H1 (cell line): ENCODE results near the gene ITPK1. TPM values are rescaled to one million over a fixed set of nuclear protein-coding genes. Genes with fewer than 3 reads are reported as not detected.

Experiments used
- CTCF ChIA-PET: fragments of 300-600 bp; sonication (Branson Sonifier 250); formaldehyde crosslinking; loops from one replicate; lab custom pipeline; 2021; ENCODE audit not compliant: partially characterized antibody; lab: Charles Lee
- POLR2A ChIA-PET: fragments of 300-600 bp; sonication (Branson Sonifier 250); formaldehyde crosslinking; loops from one replicate; lab custom pipeline; 2021; ENCODE audit warnings: inconsistent platforms; ENCODE audit not compliant: partially characterized antibody; lab: Charles Lee
- DNase-seq, 2 experiments: peaks; one replicate each; pipeline versions ENCODE4 v3.0.0 to v3.0.0-alpha.2; 2010 to 2022; ENCODE audit warnings: low spot score in 2 of 2, low read depth in 1 of 2, mixed read lengths in 1 of 2
- FAIRE-seq: peaks from 2 replicates; lab custom pipeline; 2011; peaks lifted over from hg19 to GRCh38; lab: Jason Lieb, UNC
- H2AFZ ChIP-seq: 2 replicates; pipeline ENCODE4 v1.8.1; 2012; ENCODE audit warnings: low read length, inconsistent platforms
- H2AK5ac ChIP-seq: 2 replicates; pipeline ENCODE4 v1.6.1; 2013; ENCODE audit warnings: low read depth, low read length
- H2BK120ac ChIP-seq: replicated peaks from 2 replicates; pipeline ENCODE3; 2013; ENCODE audit warnings: low read depth, low read length, inconsistent platforms
- H2BK12ac ChIP-seq: 2 replicates; pipeline ENCODE4 v1.6.1; 2013; ENCODE audit warnings: low read depth, low read length
- H2BK15ac ChIP-seq: 2 replicates; pipeline ENCODE4 v1.6.1; 2013; ENCODE audit warnings: low read length
- H2BK20ac ChIP-seq: 2 replicates; pipeline ENCODE4 v1.6.1; 2013; ENCODE audit warnings: low read length
- H2BK5ac ChIP-seq: 2 replicates; pipeline ENCODE4 v1.6.1; 2013; ENCODE audit warnings: low read depth, low read length
- H3K14ac ChIP-seq: 2 replicates; pipeline ENCODE4 v1.6.1; 2013; ENCODE audit warnings: inconsistent platforms; ENCODE audit not compliant: insufficient read length
- H3K18ac ChIP-seq: 2 replicates; pipeline ENCODE4 v1.6.1; 2013; ENCODE audit warnings: low read length; ENCODE audit errors: extremely low read depth
- H3K23ac ChIP-seq: 2 replicates; pipeline ENCODE4 v1.6.1; 2013; ENCODE audit warnings: inconsistent platforms; ENCODE audit not compliant: insufficient read length
- H3K23me2 ChIP-seq: 2 replicates; pipeline ENCODE4 v1.6.1; 2013; ENCODE audit warnings: low read depth, low read length
- H3K27ac ChIP-seq: 2 replicates; pipeline ENCODE4 v1.6.1; 2011; ENCODE audit warnings: low read depth, low read length, inconsistent platforms
- H3K27me3 ChIP-seq, 4 experiments: replicated peaks in 1 of 4; 1 replicate in 1 of 4; 2 replicates in 3 of 4; pipeline versions ENCODE4 v1.6.1 to v1.8.1; 2011 to 2013; ENCODE audit warnings: low read length in 3 of 4, mild to moderate bottlenecking in 3 of 4, inconsistent platforms in 2 of 4, mixed read lengths in 2 of 4, moderate library complexity in 1 of 4; ENCODE audit not compliant: control insufficient read depth in 3 of 4, insufficient read depth in 3 of 4; ENCODE audit errors: extremely low read depth in 1 of 4
- H3K36me3 ChIP-seq, 4 experiments: 2 replicates each; pipeline versions ENCODE4 v1.6.1 to v1.8.1; 2011 to 2013; ENCODE audit warnings: mild to moderate bottlenecking in 4 of 4, low read length in 3 of 4, moderate library complexity in 2 of 4, control low read depth in 1 of 4, inconsistent platforms in 1 of 4; ENCODE audit not compliant: insufficient read depth in 4 of 4, control insufficient read depth in 2 of 4
- H3K4ac ChIP-seq: replicated peaks from 2 replicates; pipeline ENCODE3; 2013; ENCODE audit warnings: low read length, low read depth, mixed read lengths, inconsistent platforms; ENCODE audit not compliant: insufficient read length
- H3K4me1 ChIP-seq, 4 experiments: replicated peaks in 1 of 4; 1 replicate in 1 of 4; 2 replicates in 3 of 4; pipeline versions ENCODE4 v1.6.1 to v1.8.1; 2011 to 2013; ENCODE audit warnings: low read length in 3 of 4, inconsistent platforms in 2 of 4, mixed read lengths in 1 of 4; ENCODE audit not compliant: insufficient read depth in 4 of 4, control insufficient read depth in 3 of 4
- H3K4me2 ChIP-seq, 2 experiments: 2 replicates each; pipeline versions ENCODE4 v1.6.1 to v1.8.1; 2011 to 2013; ENCODE audit warnings: low read depth in 2 of 2, low read length in 2 of 2, control low read depth in 1 of 2, inconsistent platforms in 1 of 2, mild to moderate bottlenecking in 1 of 2; ENCODE audit not compliant: insufficient read depth in 1 of 2
- H3K4me3 ChIP-seq, 4 experiments: fragments of 200-600, 300-600 bp in 1 of 4; sonication (generic), shearing (Covaris generic), sonication (Bioruptor Twin) in 1 of 4; 2 replicates each; pipeline versions ENCODE4 v1.5.1 to v1.8.1; 2011 to 2016; ENCODE audit warnings: low read length in 4 of 4, low read depth in 3 of 4, control low read depth in 2 of 4, inconsistent platforms in 2 of 4, mild to moderate bottlenecking in 2 of 4, mixed read lengths in 1 of 4, moderate library complexity in 1 of 4; ENCODE audit not compliant: insufficient read depth in 2 of 4; ENCODE audit errors: extremely low read depth in 1 of 4
- H3K56ac ChIP-seq: replicated peaks from 2 replicates; pipeline ENCODE3; 2013; ENCODE audit warnings: low read depth, mild to moderate bottlenecking, mixed read lengths, low read length, inconsistent platforms; ENCODE audit not compliant: insufficient read length
- H3K79me1 ChIP-seq: 2 replicates; pipeline ENCODE4 v1.6.1; 2013; ENCODE audit warnings: low read depth, low read length, control low read depth
- H3K79me2 ChIP-seq, 2 experiments: 2 replicates each; pipeline versions ENCODE4 v1.6.1 to v1.8.1; 2012 to 2013; ENCODE audit warnings: low read length in 2 of 2, mild to moderate bottlenecking in 2 of 2, inconsistent platforms in 1 of 2; ENCODE audit not compliant: insufficient read depth in 2 of 2, control insufficient read depth in 1 of 2
- H3K9ac ChIP-seq, 4 experiments: replicated peaks in 1 of 4; 1 replicate in 1 of 4; 2 replicates in 3 of 4; pipeline versions ENCODE4 v1.6.1 to v1.8.1; 2011 to 2013; ENCODE audit warnings: low read depth in 3 of 4, low read length in 3 of 4, control low read depth in 2 of 4, mild to moderate bottlenecking in 2 of 4, moderate library complexity in 2 of 4, inconsistent platforms in 1 of 4; ENCODE audit errors: extremely low read depth in 1 of 4
- H3K9me3 ChIP-seq, 2 experiments: 2 replicates each; pipeline versions ENCODE4 v1.6.1 to v1.8.1; 2012 to 2013; ENCODE audit warnings: mild to moderate bottlenecking in 2 of 2, moderate library complexity in 2 of 2, control low read depth in 1 of 2, inconsistent platforms in 1 of 2, low read depth in 1 of 2, low read length in 1 of 2, mixed read lengths in 1 of 2; ENCODE audit not compliant: insufficient read depth in 2 of 2
- H4K20me1 ChIP-seq, 2 experiments: replicated peaks in 1 of 2; 2 replicates each; pipeline versions ENCODE3 to v1.8.1; 2011 to 2013; ENCODE audit warnings: inconsistent platforms in 2 of 2, low read length in 2 of 2, mild to moderate bottlenecking in 1 of 2; ENCODE audit not compliant: insufficient read depth in 2 of 2, control insufficient read depth in 1 of 2
- H4K5ac ChIP-seq: 2 replicates; pipeline ENCODE4 v1.6.1; 2013; ENCODE audit warnings: low read length, low read depth, mixed read lengths, inconsistent platforms; ENCODE audit not compliant: insufficient read length
- H4K8ac ChIP-seq: 2 replicates; pipeline ENCODE4 v1.8.0; 2013; ENCODE audit warnings: mild to moderate bottlenecking, moderate library complexity, low read length, inconsistent platforms; ENCODE audit not compliant: insufficient read depth; ENCODE audit errors: extremely low read depth
- H4K91ac ChIP-seq: replicated peaks from 2 replicates; pipeline ENCODE3; 2013; ENCODE audit warnings: low read length, mixed read lengths, inconsistent platforms; ENCODE audit not compliant: insufficient read length
- CBX5 ChIP-seq: fragments of 300-800, 300-1000 bp; sonication (generic); IDR thresholded peaks from 2 replicates; pipeline ENCODE4 v1.7.1; 2016; ENCODE audit warnings: antibody characterized with exemption, low read length, low read depth
- CHD1 ChIP-seq: IDR thresholded peaks from 2 replicates; pipeline ENCODE4 v1.6.1; 2012; ENCODE audit warnings: low read depth, low read length, improper control_type of control experiment
- GTF2F1 ChIP-seq: IDR thresholded peaks from 2 replicates; pipeline ENCODE4 v1.6.1; 2012; ENCODE audit warnings: low read depth, low read length, improper control_type of control experiment, borderline replicate concordance
- HDAC2 ChIP-seq, 2 experiments: fragments of 300-600 bp in 1 of 2; sonication (generic) in 1 of 2; IDR thresholded peaks; 2 replicates each; pipeline ENCODE4 v1.6.1; 2011 to 2012; ENCODE audit warnings: low read depth in 2 of 2, low read length in 2 of 2, mild to moderate bottlenecking in 2 of 2, moderate library complexity in 2 of 2, borderline replicate concordance in 1 of 2, inconsistent platforms in 1 of 2
- WGBS, 2 experiments: shearing (Covaris generic) in 1 of 2; methylation state at CpG; one replicate each; pipeline versions ENCODE4 v1.1.6 to v1.1.7; 2013 to 2015; ENCODE audit warnings: low lambda C conversion rate in 2 of 2, mixed read lengths in 2 of 2, inconsistent platforms in 1 of 2, low coverage in 1 of 2, missing lambda C conversion rate in 1 of 2; ENCODE audit not compliant: insufficient replicate concordance in 2 of 2, insufficient coverage in 1 of 2, insufficient read length in 1 of 2; ENCODE audit errors: extremely low coverage in 1 of 2, missing lambda C conversion rate in 1 of 2; 5-methylcytosine and 5-hydroxymethylcytosine counted together
- polyA plus RNA-seq, 7 experiments: library from polyadenylated mRNA; depleted of rRNA in 3 of 7; stranded (reverse) in 5 of 7; unstranded in 2 of 7; fragments of >200 nt in 5 of 7; fragments of 200-250 nt in 2 of 7; gene quantifications; 1 replicate in 5 of 7; 2 replicates in 1 of 7; 4 replicates in 1 of 7; pipeline versions ENCODE4 v1.2.1 to v1.2.3, GENCODE V29; 2011 to 2013; ENCODE audit warnings: missing spikeins in 2 of 7, mixed read lengths in 2 of 7
- total RNA-seq: library from RNA; stranded (reverse); fragmentation: NEBNext Ultra II Directional; extraction: Animal tissue kit (Norgen Biotek cat#: 25700); gene quantifications from 2 replicates; pipeline ENCODE4 v1.2.1, GENCODE V29; 2021

The ITPK1 gene
- total and polyA plus RNA-seq, 2 of the 8 experiments (the other 6 are each of a cell fraction or from before 2014, with no cell fraction given): 108 to 143 TPM

GRCh38 chr14:93114713-93115068 is 1.0 kb downstream of the ITPK1 start:
- Histone ChIP-seq H4K91ac (peak overlapping the region; percentile 41), H3K27ac (no peak overlapping the region), H3K4ac (no peak overlapping the region), H2BK12ac (no peak overlapping the region), H3K23me2 (peaks cover 11% of the 10 kb centered on the region), H2BK120ac (no peak overlapping the region), H3K18ac (peak overlapping the region; percentile 12; the same call in 1 of the 2 replicates), H4K8ac (0 out of 2 replicates have a peak overlapping the region, but pooled peaks have one; percentile 22), H3K23ac (no peak overlapping the region), H3K9me3 (no peaks in the 10 kb centered on the region), H3K4me3 (peak overlapping the region; percentile 77 to 100 (median 88)), H2BK15ac (no peak overlapping the region), H3K27me3 (no peaks in the 10 kb centered on the region), H3K4me2 (peak overlapping the region; percentile 89 to 98), H2AK5ac (no peak overlapping the region), H2BK20ac (no peak overlapping the region), H3K56ac (no peak overlapping the region)
- no peak for FAIRE-seq
- ChIA-PET POLR2A (interaction anchor here (1.6 to 2.2 kb wide), 4 partner anchors 10 to 121 kb away, joined by 3 to 12 read pairs (median 6); no protein-coding TSS in a partner anchor), CTCF (interaction anchor here (1.0 to 5.0 kb wide), 17 partner anchors 9 to 233 kb away, joined by 3 to 128 read pairs (median 11); no protein-coding TSS in a partner anchor)
- WGBS, 2 experiments: 1% methylated on average over 38 of the region's 38 CpGs; no CpG with 5 or more reads in 1 of the 2 experiments
- TF ChIP-seq GTF2F1 (no peak), CBX5 (no peak), CHD1 (no peak), HDAC2 (IDR thresholded peaks at IDR 0.05; ENCODE audit: borderline replicate concordance in 1 of 2, low read depth in 2 of 2, low read length in 2 of 2) (0 out of 4 replicates have a peak, but pooled peaks of 1 of the 2 experiments have one; percentile 26)
- TF ChIP-seq, all 59 proteins: peak for 1
- H4K5ac ChIP-seq: no peak overlapping the region
- H3K9ac ChIP-seq: peak overlapping the region; percentile 35 to 58 (median 44); a peak in 5 of 7 replicates
- H2BK5ac ChIP-seq: no peak overlapping the region; the same call in 1 of the 2 replicates
- no peak for DNase-seq
- no peak overlapping the region for H2AFZ ChIP-seq
- peak overlapping the region; percentile 13 for H3K14ac ChIP-seq
- no peaks in the 10 kb centered on the region for H3K36me3 ChIP-seq
- H3K79me1 ChIP-seq: peaks cover 14% of the 10 kb centered on the region
- peaks cover 11 to 15% of the 10 kb centered on the region in 2 experiments for H4K20me1 ChIP-seq
- peaks cover 6 to 49% of the 10 kb centered on the region in 2 experiments; a peak in 3 of 4 replicates for H3K79me2 ChIP-seq
- H3K4me1 ChIP-seq: peaks cover 14 to 23% (median 16%) of the 10 kb centered on the region in 4 experiments
